GM19395 (cell line): ENCODE results near the gene PTHLH.
A peak's percentile ranks its signal among the peaks of the same experiment; 100 is the strongest.

Experiments used
- ATAC-seq: cut with Tn5 transposase; IDR thresholded peaks from one replicate; pipeline ENCODE4 v1.9.1; 2021; ENCODE audit warnings: mild to moderate bottlenecking, moderate library complexity; ENCODE audit not compliant: unreplicated experiment

PTHLH gene

DNA sequence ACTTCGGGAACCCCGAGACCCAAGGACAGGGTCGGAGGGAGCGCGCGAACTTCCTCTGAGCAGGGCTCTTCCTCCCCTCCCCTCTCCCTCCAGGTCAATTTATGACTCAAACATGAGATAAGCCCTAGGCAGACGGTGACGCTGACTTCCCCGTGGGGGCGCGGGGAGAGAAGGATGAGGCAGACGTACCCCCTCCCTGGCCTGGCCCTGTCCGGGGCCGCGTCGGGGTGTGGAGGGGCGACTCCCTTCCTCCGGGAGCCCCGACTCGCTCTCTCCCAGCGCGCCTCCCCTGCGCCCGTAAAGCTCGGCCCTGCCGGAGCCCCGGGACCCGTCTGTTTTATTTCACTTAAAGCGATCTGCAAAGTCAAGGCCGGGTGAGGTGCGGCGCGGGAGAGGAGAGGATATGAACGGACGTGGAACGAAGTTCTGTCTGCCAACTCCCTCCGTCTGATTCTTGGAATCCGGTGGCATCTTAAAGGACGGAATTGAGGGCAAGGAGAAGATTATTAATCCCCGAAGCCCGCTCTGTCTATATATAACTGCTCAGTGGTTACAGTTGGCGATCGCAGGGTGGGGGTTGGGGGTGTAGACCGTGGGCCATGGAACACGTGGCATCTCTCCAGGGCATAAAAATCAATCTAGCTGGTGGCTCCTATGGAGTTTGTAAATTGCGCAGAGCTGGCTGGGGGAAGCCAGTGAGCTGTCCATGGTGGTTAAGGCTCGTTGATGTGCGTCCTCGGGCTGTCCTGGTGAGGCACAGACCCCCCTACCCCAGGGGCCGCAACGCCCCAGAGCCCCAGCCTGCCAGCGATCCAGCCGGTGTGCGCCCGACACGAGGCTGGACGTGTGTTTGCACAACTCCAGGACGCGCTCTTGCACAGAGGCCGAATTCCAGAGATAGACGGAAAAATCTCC, 2.9 kb upstream of the PTHLH start:
- ATAC-seq: no peak

DNA sequence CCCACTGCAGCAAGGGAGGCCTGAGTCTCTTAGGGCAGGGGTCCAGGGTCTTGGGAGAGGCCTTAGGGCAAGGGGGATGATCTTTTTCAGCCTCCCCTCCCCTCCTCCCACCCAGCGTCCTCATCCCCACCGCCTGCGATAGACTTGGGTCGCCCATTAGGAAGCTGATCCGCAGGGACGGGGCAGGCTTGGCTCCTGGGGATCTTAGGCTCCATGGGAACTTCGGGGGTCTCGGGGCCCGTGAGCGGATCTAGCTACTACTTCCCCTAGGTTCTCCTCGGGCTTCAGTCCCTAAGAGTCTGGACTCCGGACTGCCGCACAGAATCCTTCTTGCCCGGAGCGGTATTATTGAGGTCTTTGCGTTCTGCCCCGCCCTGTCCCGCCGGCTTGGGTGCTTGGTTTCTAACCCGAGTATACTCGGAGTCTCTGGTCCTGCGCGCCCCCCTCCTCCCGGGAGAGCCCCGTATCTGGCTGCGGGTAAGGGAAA, 2.2 kb upstream of the PTHLH start:
- no peak for ATAC-seq

DNA sequence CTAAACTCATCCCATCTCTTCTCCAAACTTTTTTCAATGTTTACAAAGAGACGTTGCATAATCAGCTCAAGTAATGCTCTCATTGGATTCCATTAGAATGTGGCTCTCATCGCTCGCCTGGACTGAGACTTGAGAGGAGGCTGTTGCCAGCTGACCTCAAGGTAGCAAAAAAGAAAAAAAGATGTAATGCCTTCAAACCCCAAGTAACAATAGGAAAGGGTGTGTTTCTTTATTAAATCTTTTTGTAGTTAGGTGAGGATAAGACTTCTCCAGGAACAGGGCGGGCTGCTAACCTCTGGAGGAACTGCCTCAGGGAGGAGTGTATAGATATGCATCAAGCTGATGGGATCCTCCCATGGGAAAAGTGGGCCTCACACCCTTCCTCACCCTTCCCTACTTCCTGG, 956 bp upstream of the PTHLH start:
- no peak for ATAC-seq

DNA sequence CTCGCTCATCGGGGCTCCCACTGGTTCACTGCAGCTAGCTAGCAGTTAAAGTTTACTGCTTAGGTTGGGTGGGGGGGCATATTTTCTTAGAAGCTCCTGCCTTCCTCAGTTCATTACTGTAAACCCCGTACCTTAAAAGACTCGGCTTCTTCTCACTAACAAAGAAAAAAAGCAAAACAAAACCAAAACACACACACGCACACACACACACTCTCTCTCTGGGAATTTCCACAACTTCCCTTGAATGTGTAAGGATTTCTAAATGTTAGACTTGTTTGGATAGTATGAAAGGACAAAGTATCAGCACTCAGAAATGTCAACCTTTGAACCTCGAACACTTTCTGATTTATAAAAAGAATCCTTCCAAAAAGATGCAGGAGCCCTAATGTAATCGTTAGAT, 927 bp downstream of the PTHLH start:
- ATAC-seq: no peak

DNA sequence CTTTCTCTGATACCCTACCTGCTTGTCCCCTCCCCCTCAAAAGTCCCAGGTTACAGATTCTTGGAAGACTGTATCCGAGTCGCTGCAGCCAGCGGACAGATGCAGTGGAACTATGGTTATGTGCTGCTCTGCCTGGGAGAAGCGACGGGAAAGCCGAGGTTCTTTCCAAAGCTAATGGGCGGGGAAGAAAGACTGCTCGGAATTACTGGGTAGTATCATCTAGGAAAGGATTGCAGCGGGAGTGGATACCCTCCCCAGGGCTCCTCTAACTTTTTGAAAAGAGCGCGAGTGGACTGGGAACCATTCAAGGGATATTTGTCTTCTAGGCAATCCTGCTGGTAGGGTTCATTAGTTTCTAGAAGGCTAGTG, 1.4 kb downstream of the PTHLH start:
- ATAC-seq: no peak

DNA sequence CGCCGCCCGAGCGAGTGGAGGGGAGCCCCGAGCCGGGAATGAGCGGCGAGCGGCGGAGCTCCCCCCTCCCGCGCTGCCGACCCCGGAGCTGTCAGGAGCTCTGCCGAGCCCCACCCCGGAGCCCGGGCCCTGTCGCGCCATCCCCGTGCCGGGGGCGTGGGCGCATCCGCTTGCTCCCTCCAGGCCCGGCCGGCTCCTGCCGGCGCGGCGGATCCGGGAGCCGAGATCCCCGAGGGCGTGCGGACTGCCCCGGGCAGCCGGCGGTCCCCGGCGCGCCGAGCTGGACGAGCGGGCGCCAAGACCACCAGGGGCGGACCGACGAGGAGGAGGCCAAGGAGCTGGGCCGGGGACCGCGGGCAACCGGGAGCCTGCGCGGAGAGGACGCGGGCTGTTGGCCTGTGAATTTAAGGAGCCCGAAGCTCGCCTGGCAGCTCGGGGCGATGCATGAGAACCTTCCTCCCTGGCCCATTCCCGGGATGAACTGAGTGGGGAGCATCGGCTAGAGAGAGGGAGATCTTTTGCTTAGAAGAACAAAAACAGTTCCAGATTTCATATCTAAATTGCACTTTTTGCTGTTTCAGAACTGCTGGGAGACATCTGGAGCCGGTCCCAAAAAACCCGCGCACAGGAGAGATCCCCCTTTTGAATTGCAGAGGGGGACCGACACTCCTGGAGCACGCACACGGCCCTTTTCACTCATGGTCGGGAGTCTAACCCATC, 2.0 kb downstream of the PTHLH start:
- ATAC-seq: peak; percentile 1

DNA sequence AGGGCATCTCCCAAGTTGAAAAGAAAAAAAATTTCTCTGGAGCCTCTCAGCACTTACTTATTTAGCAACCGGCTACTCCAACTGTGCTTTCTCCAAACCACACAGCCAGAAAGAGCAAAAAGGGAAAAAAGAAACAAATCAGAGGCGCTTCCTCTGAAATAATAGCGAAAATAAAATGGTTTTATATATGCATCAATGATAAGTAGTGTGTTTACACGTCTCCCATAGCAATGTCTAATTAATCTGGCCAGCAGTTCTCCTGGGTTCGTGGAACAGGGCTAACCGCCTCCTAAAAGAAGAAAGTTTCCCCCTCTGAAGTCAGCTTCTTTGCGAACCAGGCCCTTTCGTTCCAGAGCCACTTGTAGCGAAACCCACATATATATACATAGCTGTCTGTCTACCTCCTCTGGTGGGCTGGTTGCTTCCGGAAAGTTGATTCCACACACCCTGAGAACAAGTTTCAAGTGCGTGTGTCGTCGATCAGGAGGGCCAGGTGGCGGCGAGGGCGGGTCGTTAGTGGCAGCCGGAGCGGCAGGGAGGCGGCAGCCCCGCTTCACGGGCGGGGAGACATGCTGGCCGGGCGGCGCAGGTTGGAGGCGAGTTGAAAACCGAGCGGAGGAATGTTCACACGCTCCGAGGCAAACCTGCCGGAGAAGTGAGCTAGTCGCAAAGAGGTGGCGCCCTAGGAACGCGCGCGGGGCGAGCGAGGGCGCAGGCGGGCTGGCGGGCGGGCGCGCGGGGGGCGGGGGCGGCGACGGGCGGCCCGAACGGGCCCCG, 2.7 kb downstream of the PTHLH start:
- ATAC-seq: peak; percentile 89

DNA sequence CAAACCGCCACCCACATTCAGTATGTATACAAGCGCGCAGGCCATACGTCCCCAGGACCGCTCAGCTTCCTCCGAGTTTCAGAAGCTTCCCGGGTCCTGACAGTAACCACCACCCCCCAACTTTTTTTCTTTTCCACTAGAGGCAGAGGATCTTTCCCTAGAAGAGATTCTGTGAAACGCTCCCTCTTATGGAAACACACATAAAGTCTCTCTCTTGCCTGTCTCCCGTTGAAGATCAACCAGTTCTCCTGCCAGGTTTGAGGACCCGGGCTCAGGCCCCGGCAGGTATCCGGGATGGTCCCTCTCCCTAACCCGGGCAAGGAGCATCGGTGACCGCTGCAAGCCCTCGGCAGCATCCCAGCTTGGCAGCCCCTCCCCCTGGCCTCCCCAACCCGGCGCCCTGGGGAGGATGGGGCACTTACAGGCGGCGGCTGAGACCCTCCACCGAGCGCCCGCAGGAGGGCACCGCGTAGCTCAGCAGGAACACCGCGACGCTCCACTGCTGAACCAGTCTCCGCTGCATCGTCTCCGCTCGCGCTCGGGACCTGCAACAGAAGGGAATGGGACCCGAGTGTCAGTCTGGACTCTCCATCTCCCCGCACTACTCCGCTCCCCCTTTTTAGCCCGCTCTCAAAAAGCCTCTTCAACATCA, 3.4 kb downstream of the PTHLH start:
- no peak for ATAC-seq

DNA sequence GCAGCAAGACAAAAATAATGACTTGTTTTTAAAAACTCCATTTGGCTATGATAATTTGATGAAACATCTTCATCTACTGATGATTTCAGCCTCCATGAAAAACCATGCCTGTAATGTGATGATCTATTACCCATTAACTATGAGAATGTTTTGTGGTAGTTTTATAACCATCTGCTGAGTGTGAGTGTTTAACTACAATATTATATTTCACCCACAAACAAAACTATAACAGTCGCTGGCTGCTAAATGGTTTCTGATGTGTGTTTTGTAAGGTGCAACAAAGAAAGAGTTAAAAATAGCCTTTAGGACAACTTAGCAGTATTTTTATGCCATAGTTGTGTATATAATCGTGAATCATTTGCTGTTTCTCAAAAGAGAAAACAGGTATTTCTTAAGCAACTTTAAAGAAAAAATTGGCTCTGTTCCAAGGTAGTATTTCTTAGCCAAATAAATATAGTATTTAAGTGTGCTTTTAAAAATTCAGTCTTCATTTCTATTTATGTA, 4.9 kb downstream of the PTHLH start:
- no peak for ATAC-seq

DNA sequence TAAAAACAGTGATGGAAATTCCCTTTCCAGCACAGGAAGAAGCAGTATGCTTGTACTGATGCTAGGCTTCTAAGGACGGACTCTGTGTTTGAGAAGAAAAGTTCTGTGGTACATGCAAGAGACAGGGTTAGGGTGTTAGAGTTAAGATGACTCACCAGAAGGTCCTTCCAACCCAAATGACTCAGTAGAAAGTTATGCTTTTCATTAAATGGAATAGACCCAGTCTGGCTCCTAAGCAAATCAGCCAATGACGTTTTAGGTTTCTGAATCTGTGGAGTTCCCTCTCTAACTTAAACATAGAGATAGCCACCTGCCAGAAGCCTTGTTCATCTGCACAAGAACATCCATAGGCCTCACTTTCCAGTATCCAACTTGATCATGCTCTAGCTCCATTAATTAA, 5.7 kb downstream of the PTHLH start:
- no peak for ATAC-seq

DNA sequence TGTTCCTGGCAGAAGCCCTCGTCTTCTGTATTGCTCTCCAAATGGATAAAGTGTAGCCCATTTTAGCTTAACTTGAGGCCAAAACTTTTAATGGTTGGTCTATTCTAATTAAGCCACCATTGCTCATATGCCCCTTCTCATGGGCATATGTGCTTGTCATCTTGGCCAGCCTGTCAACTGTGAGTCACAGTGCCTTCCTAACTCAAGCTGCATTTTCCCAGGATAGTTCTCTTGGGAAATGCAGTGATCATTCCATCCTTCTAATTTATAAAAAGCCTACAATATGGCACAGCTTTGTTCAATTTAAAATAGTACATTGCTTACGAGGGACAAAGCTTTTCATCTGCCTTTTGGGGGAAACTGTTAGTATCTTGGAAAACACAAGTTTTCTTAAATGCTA, 6.6 kb downstream of the PTHLH start:
- ATAC-seq: no peak

DNA sequence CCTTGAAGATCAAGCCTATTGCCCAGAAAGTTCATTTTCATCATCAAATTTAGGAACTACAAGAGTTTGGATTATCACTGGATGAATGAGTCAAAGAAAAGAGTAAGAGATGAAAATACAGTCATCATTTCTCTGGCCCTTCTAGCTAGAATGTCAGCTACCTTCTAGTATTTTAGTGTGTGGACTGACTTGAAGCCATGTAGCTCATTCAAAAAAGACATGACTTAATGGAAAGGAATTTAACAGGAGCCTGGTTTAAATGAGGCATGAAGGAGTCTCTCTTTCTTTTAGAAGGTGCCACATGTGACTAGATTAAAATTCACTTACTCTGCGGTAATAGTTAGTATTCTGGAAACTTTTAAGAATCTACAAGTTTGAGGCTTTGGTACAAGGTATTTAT, 7.1 kb downstream of the PTHLH start:
- no peak for ATAC-seq

DNA sequence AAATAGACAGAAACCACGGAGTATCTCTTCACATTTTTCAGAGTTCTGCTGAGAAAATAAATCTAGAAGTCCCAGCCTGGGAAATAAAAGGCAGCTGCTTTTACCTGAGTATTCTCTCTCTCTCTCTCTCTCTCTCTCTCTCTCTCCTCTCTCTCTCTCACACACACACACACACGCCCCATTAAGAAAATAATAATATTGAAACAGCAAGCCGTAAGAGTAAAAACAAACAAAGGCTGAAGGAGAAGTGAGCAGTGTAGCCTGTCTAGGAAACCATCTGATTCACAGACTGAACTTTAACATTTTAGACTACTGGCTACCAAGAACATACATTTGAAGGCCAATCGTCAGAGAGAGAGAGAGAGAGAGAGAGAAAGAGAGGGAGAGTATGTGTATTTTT, 8.4 kb downstream of the PTHLH start:
- no peak for ATAC-seq

DNA sequence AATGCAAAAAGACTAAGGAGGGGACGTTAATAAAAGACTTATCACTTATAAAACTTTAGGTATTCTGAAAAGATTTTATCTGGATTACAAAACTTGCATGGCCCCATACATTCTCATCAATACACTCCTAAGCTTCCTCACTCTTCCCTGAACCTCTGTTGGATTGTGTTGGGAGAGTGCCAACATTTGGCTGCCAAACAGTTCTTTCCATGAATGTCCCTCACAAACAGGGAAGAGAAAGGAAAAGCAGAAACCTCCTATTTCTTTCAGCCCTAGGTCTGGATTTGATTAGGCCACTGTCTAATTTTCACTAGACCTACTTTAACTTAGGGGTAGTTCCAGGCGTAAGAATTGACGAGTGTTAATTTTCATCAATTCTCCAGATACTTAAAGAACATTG, 11.7 kb downstream of the PTHLH start:
- ATAC-seq: no peak

DNA sequence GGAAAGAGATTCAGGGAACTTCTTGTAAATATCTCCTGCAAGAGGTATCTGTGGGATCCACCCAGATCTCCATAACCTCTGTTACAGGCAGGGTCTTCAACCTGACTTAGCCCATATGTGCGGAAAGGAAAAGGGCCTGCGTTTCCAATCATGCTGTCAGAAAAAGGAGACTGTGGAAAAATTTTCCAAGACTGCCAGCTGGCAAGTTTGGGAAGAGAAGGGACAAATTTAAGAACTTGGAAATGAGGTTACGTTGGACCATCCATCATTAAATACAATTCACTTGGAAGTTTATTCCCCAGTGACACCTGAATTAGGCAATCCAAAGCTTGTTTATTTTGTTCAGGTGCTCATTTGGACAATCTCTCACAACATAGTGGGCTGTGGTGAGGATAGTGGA, 13.9 kb downstream of the PTHLH start:
- ATAC-seq: no peak

DNA sequence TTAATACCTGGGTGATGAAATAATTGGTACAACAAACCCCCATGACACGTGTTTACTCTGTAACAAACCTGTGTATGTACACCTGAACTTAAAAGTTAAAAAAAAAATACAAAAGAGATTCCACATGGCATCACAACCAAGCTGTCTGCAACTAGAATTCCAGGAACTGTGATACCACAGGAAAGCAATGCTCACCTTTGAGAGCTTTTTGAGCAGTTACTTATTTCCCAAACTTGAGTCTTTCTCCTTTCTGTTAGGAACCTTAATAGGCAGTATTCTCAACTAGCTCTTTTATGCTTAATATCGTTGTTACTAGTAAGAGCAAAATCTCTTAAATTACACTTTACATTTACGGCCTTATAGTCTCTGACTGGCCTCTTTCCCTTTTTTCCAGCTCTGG, 15.2 kb downstream of the PTHLH start:
- ATAC-seq: no peak

DNA sequence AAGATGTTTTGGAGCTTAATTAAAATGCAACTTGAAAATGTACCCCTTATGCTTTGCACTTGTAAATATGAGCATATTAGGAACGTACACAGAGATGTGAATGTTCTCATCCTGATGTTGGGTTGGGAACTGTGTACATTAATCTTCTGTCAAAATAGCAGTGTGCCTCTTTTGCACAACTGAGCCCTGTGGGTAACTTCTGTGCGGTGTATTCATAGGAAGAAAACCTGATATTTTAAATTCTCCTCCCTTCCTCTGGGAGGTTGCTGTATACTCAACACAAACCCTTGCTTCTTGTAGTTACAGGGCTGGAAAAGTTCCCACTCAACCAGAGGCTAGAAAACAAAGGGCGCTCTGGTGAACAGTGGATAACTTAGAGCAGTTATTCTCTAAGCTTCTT, 18.7 kb downstream of the PTHLH start:
- no peak for ATAC-seq

DNA sequence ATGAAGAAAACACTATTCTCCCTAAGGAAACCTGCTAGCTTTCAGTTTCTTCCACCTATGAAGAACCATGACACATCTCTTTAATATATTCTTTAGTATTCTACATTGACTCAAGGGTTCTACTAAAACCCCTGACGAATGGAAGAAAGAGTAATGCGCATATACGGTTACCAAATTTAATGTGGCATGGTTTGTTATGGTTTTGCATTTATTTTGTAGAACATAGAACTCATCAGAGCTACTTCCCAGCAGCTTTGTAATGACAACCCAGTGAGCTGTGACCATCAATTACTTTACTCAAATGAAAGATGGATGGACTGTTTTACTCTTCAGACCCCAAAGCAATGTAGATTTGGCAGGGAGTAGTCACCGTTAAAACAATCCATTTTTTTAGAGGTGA, 19.2 kb downstream of the PTHLH start:
- ATAC-seq: no peak

DNA sequence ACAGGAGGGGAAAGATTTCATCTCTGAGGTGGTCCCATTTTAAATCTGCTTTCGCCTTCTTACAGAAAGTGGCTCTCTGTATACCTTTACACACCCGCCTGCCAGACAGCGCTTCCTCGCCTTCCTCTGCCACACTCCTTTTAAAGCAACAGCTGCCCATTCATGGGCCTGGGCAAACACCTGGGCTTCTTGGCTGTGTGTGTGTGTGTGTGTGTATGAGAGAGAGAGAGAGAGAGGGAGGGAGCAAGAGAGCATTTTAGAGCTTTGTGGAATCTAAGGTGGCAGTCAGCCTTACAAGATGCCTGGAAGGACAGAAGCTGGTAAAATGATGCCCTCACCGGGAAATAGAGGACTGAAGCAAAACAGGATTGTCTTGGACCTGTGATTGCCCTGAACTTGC, 20.0 kb downstream of the PTHLH start:
- ATAC-seq: no peak

DNA sequence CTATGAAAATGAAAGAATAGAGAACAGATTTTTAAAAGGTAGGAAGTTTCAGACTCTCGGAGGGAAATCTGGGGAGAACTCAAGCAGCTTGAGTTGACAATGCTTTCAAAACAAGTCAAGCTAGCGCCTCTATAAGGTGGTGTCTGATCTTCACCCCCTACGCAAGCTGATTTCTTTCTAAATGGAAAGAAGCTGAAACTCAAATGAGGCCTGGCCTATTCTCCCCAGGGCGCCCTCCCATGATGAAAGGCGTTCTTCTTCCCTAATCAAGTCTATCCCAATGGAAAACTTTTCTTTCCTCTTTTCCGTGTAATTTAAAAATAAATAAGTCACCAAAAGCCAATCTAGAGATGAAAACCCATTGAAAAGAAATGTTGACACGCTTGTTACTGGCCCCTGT, 20.6 kb downstream of the PTHLH start:
- ATAC-seq: no peak

DNA sequence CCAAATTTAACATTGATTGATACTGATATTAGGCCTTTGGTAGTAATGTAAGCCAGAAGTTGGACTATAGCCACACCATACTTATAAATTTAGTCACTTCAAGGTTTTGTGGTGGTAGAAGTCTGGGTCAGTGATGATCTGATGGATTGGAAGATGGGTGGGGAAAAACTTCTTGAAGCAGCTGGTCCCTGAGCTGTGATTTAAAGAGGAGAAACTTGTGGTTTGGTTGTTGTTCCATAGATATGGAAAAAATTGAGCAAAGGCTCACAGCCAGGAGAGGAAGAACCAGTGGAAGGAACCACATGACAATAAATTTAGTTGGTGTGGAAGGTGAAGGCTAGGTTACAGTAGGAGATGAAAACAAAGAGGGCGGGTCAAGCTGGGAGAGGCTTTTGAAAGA, 26.1 kb downstream of the PTHLH start:
- no peak for ATAC-seq
